NT2/D1 (cell line): Measurements from ENCODE around the gene GDNF.

Experiments used
- DNase-seq: peaks from one replicate; pipeline ENCODE4 v3.0.0-alpha.2; 2011; ENCODE audit warnings: low read depth, low spot score
- H3K27me3 ChIP-seq: 2 replicates; pipeline ENCODE4 v1.6.0; 2011; ENCODE audit warnings: mild to moderate bottlenecking; ENCODE audit not compliant: insufficient read length, insufficient read depth
- H3K36me3 ChIP-seq: 2 replicates; pipeline ENCODE4 v1.6.1; 2011; ENCODE audit warnings: mild to moderate bottlenecking, low read length, mixed read lengths; ENCODE audit not compliant: insufficient read depth, insufficient read length
- H3K4me1 ChIP-seq: 2 replicates; pipeline ENCODE4 v1.5.1; 2011; ENCODE audit not compliant: insufficient read depth, insufficient read length
- H3K4me3 ChIP-seq: 2 replicates; pipeline ENCODE4 v1.5.1; 2011; ENCODE audit warnings: low read depth; ENCODE audit not compliant: insufficient read length
- H3K9ac ChIP-seq: 2 replicates; pipeline ENCODE4 v1.6.0; 2011; ENCODE audit warnings: low read depth; ENCODE audit not compliant: insufficient read length
- H3K9me3 ChIP-seq: 2 replicates; pipeline ENCODE4 v1.5.1; 2011; ENCODE audit warnings: mild to moderate bottlenecking, low read length; ENCODE audit not compliant: insufficient read depth
- SUZ12 ChIP-seq: IDR thresholded peaks from 2 replicates; pipeline ENCODE4 v1.6.1; 2011; ENCODE audit not compliant: insufficient read length, insufficient read depth; ENCODE audit errors: extremely low read depth
- YY1 ChIP-seq: IDR thresholded peaks from 2 replicates; pipeline ENCODE4 v1.6.1; 2011; ENCODE audit not compliant: insufficient read length, insufficient read depth
- ZNF274 ChIP-seq: IDR thresholded peaks from 2 replicates; pipeline ENCODE4 v1.6.1; 2011; ENCODE audit warnings: mild to moderate bottlenecking, low read depth, low read length

The GDNF gene

DNA sequence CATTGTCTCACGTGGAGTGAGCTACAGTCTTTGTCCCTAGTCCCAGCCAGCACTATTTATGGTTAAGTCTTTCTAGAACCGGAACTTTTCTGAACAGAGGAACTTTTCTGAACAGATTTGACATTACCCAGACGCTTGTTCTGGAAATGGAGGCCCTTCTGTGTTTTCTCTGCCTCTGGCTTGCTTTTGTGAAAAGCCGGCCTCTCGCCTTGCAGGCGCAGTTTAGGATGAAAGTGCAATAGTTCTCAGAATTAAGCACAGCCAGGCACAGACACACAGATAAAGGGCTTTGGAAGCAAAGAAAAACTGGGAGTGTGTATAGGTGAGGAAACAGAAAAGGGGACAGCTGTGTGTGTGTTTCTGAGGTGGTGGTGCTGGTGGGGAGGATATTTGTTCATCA, 5.9 kb downstream of the GDNF start:
- Histone ChIP-seq H3K4me1 (peaks cover 2% of the 10 kb centered on the region), H3K9me3 (0 out of 2 replicates have a peak, but pooled peaks cover 6% of the 10 kb centered on the region), H3K27me3 (peaks cover 69% of the 10 kb centered on the region), H3K9ac (no peak overlapping the region), H3K4me3 (peak overlapping the region; percentile 54), H3K36me3 (peaks cover 2% of the 10 kb centered on the region)
- TF ChIP-seq SUZ12 (no peak), ZNF274 (no peak), YY1 (no peak)
- no peak for DNase-seq

GRCh38 chr5:37831821-37832534, 7.9 kb downstream of the GDNF start:
- Histone ChIP-seq H3K4me3 (no peak overlapping the region), H3K27me3 (peaks cover 49% of the 10 kb centered on the region), H3K9me3 (0 out of 2 replicates have a peak, but pooled peaks cover 6% of the 10 kb centered on the region), H3K4me1 (peaks cover 2% of the 10 kb centered on the region), H3K9ac (no peak overlapping the region), H3K36me3 (peaks cover 2% of the 10 kb centered on the region)
- no peak for TF ChIP-seq ZNF274
- TF ChIP-seq YY1: no peak
- no peak for TF ChIP-seq SUZ12
- no peak for DNase-seq

GRCh38 chr5:37830348-37830747, 9.5 kb downstream of the GDNF start:
- Histone ChIP-seq H3K4me3 (no peak overlapping the region), H3K36me3 (peaks cover 2% of the 10 kb centered on the region), H3K27me3 (peaks cover 33% of the 10 kb centered on the region), H3K4me1 (no peaks in the 10 kb centered on the region), H3K9ac (no peak overlapping the region), H3K9me3 (0 out of 2 replicates have a peak, but pooled peaks cover under 1% of the 10 kb centered on the region)
- DNase-seq: no peak
- TF ChIP-seq YY1: no peak
- TF ChIP-seq SUZ12: no peak
- TF ChIP-seq ZNF274: no peak

DNA sequence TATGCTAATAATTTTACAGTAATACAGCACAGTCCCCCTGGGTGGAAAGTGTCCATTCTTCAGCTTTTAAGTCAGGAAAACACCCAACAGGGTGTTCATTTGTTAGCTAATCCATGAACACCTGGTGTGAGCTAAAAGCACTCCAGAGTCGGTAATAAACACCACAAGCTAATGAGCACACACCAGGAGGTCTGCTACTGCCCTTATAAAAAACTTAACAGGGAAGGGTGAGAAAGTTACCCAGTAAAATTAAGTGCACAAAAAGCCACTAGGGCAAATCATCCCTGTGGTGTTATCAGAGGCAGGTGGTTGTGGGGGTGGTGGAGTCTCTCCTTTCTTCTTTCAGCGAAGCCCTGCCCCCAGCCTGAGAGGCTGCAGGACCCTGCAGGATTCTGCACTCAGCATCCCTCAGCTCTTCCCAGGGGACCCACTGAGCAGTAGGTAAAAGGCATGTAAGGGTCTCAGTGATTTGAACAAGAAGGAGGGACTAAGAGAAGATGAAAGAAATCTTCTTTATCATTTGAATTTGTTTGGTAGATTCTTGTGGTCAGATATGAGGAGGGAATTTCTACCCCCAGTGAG, 14.4 kb downstream of the GDNF start:
- no peaks in the 10 kb centered on the region for H3K27me3 ChIP-seq
- DNase-seq: no peak
- no peaks in the 10 kb centered on the region for H3K4me1 ChIP-seq
- H3K9me3 ChIP-seq: no peaks in the 10 kb centered on the region
- peaks cover 5% of the 10 kb centered on the region for H3K36me3 ChIP-seq
- no peak overlapping the region for H3K4me3 ChIP-seq
- no peak overlapping the region for H3K9ac ChIP-seq
- TF ChIP-seq ZNF274: no peak
- no peak for TF ChIP-seq YY1
- TF ChIP-seq SUZ12: no peak

GRCh38 chr5:37823433-37824152, 16.2 kb downstream of the GDNF start:
- Histone ChIP-seq H3K9me3 (peaks cover under 1% of the 10 kb centered on the region; the same call in 1 of the 2 replicates), H3K36me3 (peaks cover 5% of the 10 kb centered on the region), H3K4me1 (no peaks in the 10 kb centered on the region), H3K27me3 (no peaks in the 10 kb centered on the region), H3K9ac (no peak overlapping the region), H3K4me3 (no peak overlapping the region)
- DNase-seq: no peak
- TF ChIP-seq SUZ12: no peak
- no peak for TF ChIP-seq ZNF274
- no peak for TF ChIP-seq YY1

- Histone ChIP-seq H3K4me3 (no peak overlapping the region), H3K36me3 (peaks cover 9% of the 10 kb centered on the region), H3K27me3 (no peaks in the 10 kb centered on the region), H3K4me1 (no peaks in the 10 kb centered on the region), H3K9me3 (peaks cover 5% of the 10 kb centered on the region; the same call in 1 of the 2 replicates), H3K9ac (no peak overlapping the region)
- TF ChIP-seq YY1: no peak
- TF ChIP-seq SUZ12: no peak
- TF ChIP-seq ZNF274: no peak
- no peak for DNase-seq
Observed at GRCh38 chr5:37816883-37817282, 23.0 kb downstream of the GDNF start.

DNA sequence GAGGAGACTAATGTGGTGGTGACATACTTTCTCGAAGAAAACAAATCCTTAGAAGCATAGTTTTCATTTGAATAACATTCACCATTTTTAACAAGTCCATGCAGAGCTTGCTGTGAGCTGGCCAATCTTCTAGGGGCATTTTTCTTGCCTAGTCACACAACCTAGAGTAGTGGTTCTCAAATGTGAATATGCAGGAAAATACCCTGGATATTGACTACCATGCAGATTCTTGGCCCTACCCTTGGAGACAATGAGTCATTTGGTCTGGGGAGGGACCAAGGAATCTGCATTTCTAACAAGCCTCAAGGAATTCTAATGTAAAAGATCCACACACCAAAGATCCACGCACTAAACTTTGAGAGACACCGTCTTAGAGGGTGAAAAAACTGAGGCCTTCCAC, 23.5 kb downstream of the GDNF start:
- Histone ChIP-seq H3K9me3 (peaks cover 5% of the 10 kb centered on the region; the same call in 1 of the 2 replicates), H3K27me3 (no peaks in the 10 kb centered on the region), H3K4me1 (no peaks in the 10 kb centered on the region), H3K4me3 (no peak overlapping the region), H3K9ac (no peak overlapping the region), H3K36me3 (peaks cover 9% of the 10 kb centered on the region)
- no peak for TF ChIP-seq ZNF274
- TF ChIP-seq SUZ12: no peak
- DNase-seq: no peak
